GM20000 (cell line): ENCODE results near the gene RNF207.

Experiments used
- DNase-seq: peaks from one replicate; pipeline ENCODE4 v3.0.0; 2012; ENCODE audit warnings: low spot score
- TF ChIP-seq, protein P1 (sequence below): IDR thresholded peaks from 2 replicates; pipeline ENCODE4 v1.5.1; 2012; ENCODE audit warnings: mild to moderate bottlenecking, control low read depth; ENCODE audit errors: extremely low read depth, missing control alignments

RNF207 gene

DNA sequence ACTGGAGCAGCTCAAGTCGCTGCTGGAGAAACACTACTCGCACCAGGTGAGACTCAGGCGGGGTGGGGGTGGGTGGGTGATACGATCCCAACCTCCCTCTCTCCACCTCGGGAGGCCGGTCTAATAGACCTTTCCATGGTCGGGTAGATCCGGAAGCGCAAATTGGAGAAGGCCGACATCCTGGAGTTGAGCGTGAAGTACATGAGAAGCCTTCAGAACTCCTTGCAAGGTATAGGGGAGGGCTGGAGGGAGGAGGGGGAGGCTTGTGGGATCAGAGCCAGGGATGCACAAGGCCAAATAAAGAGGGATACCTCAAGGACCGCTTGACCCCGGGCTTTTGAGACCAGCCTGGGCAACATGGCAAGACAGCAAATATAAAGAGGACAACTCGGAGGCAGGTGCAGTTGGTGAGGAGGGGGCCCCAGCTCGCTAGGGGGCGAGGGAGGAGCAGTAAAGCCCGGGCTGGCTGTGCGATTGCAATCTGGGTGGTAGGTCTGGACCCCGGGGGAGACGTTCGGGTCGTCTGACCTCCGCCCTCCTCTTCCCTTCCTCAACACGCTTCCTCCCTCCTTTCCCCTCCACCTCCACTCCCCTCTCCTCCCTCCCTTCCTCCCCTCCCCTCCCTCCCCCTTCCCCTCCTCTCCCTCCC, 38.6 kb downstream of the RNF207 start:
- DNase-seq = no peak
- TF ChIP-seq, protein P1, sequence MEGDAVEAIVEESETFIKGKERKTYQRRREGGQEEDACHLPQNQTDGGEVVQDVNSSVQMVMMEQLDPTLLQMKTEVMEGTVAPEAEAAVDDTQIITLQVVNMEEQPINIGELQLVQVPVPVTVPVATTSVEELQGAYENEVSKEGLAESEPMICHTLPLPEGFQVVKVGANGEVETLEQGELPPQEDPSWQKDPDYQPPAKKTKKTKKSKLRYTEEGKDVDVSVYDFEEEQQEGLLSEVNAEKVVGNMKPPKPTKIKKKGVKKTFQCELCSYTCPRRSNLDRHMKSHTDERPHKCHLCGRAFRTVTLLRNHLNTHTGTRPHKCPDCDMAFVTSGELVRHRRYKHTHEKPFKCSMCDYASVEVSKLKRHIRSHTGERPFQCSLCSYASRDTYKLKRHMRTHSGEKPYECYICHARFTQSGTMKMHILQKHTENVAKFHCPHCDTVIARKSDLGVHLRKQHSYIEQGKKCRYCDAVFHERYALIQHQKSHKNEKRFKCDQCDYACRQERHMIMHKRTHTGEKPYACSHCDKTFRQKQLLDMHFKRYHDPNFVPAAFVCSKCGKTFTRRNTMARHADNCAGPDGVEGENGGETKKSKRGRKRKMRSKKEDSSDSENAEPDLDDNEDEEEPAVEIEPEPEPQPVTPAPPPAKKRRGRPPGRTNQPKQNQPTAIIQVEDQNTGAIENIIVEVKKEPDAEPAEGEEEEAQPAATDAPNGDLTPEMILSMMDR = no peak

DNA sequence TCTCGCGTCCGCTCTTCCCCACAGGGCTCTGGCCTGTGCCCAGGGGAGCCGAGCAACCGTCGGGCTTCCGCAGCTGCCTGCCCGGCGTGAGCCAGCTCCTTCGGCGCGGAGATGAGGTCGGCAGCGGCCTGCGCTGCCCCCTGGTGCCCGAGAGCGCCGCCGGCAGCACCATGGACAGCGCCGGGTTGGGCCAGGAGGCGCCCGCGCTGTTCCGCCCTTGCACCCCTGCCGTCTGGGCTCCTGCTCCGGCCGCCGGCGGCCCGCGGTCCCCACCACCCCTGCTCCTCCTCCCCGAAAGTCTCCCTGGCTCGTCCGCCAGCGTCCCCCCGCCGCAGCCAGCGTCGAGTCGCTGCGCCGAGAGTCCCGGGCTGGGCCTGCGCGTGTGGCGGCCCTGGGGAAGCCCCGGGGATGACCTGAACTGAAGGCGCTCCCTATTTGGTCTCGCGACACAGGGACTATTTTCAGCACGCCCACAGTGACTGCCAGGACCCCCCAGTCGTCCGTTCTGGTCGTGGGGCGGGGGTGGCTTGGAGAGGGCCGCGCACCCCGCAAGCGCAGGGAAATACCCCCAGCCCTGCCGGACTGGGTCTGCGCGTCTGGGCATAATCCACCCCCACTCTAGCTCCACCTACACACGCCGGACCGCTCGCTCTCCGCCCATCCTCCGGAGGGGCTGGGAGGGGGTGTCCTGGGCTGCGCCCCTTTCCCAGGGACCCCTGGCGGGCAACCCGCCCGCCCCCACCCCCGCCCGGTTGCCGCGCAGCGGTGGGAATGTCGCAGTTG, 39.4 kb downstream of the RNF207 start:
- peak; percentile 95 for DNase-seq
- TF ChIP-seq, protein P1 = peak; percentile 93

DNA sequence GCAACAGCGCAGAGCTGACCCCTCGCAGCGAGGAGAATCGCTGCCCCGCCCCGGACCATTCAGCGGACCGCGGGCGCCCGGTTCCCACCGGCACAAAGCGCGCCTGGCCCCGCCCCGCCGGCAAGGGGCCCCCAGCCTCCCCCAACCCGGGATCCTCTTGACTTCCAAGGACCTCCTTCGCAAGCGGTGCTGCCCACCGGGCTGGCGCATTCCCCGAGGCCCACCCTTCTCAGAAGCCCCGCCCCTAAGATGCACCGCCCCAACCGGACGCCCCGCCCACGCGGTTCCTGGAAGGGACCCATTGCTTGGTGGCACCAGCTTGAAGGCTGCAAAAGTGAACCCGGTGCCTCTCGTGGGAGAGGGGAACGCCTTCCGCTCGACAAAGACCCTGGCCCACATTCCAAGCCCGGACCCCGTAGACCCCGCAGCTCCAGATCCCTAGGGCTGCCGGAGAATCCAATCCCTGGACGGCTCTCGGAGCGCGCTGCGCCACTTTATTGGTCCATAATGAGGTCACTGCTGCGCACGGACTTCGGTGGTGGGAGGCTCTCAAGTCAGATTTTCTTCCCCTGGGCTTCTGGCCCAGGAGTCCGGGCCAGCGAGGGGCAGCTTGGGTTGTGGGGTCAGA, 40.1 kb downstream of the RNF207 start:
- TF ChIP-seq, protein P1 = no peak
- DNase-seq = peak; percentile 80

DNA sequence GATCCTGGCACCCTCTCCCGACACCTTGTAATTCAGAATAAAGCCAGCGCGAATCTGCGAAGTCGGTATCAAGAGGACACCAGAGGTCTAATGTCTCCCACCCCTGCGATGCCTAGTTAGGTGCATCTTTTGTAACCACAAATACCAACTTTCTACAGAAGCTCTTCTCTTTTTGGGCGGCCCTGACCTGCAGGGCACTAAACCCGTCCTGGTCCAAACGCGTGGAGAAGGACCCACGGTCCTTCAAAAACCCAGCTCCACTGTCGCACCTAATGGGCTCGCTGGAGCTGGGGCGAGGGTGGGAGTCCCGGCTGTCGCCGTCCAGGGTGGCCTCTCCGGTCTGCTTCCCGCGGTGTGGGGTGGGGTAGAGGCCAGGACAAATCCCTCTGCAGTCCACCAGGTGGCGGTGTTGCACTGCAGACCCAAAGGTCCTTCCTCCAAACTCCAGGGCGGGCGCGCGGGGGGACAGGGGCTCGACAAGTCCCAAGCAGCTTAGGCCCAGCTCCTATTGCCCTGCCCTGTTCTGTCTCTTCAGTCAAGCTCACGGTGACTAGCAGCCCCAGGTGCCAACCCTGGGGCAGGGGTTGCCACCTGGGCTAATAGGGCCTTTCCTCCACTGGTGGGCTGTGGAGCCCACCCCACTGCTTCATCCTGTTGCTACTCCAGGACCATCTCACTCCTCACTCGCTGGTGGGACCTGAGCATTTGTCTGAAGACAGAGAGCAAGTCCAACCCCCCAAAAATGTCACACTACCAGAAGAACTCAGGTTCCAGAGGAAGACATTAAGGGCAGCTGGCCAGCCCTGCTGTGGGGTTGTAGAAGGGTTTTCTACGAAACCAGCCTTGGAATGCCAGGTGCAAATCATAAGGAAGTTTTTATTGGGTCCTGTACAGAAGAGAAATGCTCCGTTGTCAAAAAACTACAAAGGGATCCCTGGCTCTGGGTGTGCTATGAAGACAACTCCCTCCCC, 40.9 kb downstream of the RNF207 start:
- DNase-seq = peak; percentile 94
- TF ChIP-seq, protein P1 = peak; percentile 86

DNA sequence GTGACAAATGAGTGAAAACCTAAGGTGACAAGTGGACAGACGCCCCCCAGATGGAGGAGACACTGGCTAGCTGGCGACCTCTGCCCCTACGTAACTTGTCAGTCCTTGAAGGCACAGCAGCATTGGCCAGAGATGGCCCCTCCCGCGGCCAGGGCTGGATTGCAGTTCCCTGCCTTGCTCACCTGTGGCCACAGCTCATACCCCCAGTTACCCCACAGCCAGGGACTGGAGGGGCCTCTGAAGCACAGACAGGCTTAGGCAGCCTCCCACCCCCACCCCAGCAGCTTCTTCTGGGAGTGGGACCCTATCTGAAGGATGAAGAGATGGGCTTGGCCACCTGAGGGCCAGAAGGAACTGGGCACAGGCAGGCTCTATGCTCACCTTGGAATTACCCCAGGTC, 41.7 kb downstream of the RNF207 start:
- DNase-seq = no peak

DNA sequence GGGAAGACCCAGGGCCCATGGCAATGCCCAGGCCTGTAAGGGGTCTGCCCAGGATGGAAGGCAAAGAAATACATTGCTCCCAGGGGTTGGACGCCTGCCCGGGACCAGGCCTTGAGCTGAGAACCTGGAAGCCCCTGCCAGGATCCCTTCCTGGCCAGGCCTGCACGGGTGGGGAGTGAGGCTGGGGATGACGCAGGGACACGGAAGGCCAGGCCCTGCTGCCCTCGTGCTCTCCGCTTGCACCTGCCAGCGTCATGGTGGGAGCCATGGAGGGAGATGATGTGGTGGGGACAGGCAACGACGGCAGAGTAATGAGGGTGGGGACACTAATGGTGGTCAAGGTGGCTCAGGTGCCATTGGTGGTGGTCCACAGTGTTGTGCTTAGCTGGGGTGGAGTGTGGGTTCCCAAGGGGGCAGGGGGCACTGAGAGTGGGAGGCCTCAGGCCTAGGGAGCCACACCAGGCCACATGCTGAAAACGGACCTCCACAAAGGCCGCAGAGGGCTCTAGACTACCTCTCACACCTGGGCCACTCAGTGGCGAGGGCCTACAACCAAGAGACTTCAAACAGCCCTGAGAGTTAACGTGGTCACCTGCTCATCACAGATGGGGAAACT, 42.4 kb downstream of the RNF207 start:
- no peak for DNase-seq
- TF ChIP-seq, protein P1 = no peak

More for the DNA sequence above, 41.7 kb downstream of the RNF207 start:
- TF ChIP-seq, protein P1 = no peak
